NCI-H524 (cell line): ENCODE results near the gene AOX1.
"Not testable (repeated sequence)": the region's sequence is repeated elsewhere in the genome, so short reads cannot be mapped to it uniquely, and the experiment has no call there.

Experiments
- DNase-seq, 2 experiments: peaks; one replicate each; lab custom pipeline; 2025; lab: John Stamatoyannopoulos, UW

Gene AOX1

DNA sequence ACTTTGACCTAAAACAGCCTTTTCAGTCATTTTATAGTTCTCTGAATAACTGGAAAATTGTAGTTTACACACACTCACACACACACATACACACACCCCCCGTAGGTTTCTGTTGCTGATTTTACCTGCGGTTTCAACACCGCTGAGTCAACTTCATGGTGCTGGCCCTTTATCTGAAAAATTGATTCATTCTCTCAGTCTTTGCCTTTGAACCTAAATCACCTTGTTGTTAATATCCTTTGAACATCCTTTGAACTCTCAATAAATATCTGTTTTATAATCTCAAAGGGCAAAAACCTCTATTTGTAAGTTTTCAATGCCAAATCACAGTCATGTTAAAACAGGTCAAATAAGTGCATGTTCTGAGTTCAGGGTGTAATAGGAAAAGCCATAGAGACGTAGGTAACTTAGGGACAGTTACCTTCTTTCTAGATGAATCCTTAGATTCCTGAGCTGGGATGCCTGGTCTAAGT, 116.9 kb downstream of the AOX1 start:
- no peak for DNase-seq

DNA sequence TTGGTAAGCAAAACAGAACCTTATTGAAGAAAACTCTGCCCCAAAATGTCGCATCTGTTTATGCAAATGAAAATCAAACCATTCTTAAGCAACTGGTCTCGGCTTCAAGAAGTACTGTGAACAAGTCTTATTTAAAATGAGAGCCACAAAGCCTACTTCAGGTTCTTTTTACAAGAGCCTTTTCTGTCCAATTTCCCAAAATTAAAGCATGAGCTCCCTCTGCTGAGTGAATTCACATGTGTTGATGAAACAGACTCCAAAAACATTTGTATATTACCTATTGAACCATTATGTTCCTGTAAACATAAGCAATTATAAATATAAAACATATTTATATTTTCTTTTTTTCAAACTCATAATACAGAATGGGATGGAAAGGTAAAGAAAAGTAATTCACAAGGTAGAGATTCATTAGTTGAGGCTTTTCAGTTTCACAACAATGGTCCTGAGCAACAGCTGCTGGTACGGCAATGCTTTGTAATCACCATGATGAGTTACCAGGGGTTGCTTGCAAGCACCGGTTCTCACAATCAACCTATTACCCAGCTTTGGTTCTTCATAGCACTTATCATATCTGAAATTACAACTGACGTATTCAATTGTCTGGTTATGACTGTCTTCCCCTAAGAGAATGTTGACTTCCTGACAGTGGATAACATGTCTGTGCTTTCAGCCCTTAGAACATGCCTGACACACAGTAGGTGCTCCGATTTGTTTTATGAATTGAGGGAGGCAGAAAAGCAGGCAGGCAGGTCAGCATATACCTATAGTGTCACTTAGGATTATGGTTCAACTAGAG, 117.5 kb downstream of the AOX1 start:
- peak in 1 of 2 experiments; percentile 62 for DNase-seq

DNA sequence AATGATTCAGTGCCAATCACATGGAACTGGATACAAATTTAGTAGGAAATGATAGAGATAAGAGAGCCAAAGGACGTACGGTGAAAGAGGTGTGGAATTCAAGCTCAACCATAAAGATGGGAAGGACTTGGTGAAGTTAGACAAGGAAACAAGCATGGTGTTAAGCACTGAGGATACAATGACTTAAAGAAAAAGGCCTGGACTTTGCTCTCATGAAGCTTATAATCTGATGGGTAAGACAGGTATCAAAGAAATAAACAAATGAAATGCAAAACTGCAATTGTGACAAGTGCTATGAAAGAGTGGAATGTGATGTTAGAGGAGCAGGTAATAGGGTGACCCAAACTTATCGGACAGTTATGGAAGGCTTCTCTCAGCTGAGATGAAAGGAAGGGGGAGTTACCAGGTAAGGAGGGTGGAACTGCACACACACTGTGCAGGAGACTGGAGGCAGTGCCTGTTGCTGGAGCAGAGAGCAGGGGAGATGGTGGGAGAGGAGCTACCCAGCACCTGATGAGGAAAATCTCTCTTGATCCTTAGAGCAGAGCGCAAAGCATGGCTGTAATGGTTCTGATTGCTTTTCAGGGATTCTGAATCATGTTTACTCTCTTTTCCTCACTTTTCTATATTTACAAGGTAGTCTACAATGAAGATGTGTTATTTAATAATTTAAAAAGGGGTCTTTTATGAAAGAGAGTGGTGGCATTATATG, 118.3 kb downstream of the AOX1 start:
- no peak for DNase-seq

DNA sequence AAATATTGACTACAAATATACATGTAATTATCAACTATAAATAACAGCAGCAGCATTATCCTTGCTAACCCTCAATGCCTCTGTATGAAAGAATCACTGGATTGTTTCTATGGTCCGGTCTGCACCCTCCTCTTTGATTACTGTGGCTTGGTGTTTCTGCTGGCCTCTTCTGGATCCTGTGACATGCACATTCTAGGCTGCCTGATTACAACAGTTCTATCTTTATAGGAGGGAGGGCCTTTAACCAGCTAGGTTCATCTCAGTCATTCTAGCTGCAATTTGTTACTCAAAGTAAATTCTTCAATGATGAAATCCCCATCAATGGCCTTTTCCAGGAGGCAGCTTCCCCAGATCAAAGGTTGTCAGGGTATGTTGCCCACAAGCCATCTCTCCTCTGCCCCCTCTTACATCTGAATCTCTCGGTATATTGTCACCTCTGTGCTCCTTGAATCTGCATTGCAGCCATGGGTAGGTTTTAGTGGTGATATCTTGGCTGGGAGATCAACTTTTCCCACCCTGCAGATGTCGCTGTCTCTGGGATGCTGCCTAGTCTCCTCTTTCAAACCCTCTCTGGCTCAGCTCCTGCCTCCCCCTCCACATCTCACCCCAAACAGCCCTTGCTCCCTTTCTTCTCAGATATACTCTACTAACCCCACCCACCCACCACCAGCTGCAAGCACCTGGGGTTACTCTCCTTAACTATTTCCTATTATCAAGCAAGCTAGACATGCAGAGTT, 119.7 kb downstream of the AOX1 start:
- peak in 1 of 2 experiments; percentile 21 for DNase-seq

DNA sequence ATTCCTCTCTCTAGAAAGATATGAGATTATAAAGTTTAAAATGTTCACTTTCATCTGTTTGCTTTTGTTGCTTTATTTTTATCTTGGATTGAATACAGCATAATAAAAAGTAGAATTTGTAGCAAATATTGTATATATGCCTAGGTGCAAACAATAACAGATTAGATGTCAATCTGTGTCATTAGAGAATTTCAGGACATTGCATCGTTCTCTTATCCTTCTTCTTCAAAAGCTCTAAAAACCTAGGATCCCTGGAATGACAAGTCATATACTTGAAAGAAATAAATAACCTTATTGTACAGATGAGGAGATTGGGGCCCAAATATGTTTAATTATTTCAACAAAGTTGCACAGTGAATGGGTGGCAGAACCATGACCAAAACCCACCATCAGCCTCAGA, 123.1 kb downstream of the AOX1 start:
- no peak for DNase-seq

DNA sequence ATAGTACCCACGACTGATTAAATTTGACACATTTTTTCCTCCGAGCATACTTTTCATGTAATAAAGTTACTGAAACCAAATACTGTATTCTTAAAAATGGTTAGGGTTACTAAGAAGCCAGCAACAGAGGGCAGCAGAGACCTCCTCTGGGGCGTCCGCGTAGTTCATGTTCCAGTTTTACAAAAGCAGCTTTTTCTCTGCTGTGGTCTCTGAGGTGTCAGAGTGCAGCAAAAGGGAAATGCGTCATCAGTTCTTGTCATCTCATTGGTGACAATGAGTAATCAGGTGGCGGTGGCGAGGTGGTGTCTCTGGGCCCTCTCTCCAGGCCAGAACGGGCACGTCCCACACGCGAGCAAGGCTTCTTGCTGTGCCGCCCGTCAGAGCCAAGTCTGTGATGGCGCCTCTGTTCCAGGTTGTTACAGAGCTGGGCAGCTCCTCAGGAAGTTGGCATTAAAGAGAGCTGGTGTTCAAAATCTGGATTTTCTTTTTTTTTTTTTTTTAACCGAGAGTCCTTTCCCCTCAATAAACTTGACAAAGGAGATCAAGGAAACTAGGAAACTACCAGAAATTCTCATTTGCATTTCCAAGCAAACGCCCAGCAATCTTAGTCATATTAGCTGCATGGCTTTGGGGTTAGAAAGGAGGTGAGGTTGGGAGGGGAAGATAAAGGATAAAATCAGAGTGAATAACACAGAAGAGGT, 127.3 kb downstream of the AOX1 start:
- DNase-seq = peak; percentile 78 to 90

DNA sequence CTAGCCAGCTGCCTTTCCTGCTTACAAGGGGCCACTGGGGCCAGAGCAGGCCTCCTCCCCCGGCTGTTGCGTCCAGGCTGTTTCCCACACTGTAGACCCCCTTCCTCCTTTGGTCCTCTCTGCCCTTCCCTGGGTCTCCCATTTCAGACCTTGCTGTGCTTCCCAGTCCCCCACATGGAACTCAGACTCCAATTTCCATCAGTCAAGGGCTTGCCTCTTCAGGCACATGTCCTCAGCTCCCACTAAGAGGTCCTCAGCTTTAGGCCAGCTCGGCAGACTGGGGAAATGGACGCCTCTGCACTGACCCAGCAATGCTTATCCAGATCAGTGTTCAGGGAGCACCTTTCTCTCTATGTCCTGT, 127.9 kb downstream of the AOX1 start:
- no peak for DNase-seq

DNA sequence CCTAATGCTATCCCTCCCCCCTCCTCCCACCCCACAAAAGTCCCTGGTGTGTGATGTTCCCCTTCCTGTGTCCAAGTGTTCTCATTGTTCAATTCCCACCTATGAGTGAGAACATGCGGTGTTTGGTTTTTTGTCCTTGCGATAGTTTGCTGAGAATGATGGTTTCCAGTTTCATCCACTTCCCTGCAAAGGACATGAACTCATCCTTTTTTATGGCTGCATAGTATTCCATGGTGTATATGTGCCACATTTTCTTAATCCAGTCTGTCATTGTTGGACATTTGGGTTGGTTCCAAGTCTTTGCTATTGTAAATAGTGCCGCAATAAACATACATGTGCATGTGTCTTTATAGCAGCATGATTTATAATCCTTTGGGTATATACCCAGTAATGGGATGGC, 129.2 kb downstream of the AOX1 start:
- DNase-seq = not testable (repeated sequence)

DNA sequence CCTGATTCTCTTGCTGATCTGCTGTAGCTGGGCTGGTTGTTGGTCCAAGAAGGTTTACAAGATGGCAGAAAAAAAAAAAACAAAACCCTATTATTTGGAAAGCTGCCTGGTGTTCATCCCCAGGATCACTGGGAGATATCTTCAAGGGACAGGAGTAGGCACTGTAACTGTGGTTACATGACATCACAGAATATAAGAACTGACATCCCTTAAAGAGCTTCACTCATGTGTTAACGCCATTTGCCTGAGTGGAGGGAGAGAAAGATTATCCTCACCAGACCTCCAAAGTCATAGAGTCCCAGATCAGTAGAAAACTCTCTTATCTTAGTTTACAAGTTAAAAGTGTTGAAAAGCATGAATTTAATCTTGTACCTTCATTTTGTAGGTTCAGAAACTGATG, 130.6 kb downstream of the AOX1 start:
- no peak for DNase-seq
